Psoas muscle (tissue), 8 donors: Measurements from ENCODE around the gene PPARG. TPM values are rescaled to one million over a fixed set of nuclear protein-coding genes. Genes with fewer than 3 reads are reported as not detected.

Experiments
- ATAC-seq, 4 donors: fragments of 200-7000 bp; cut with Tn5 transposase; one replicate each; pipeline ENCODE4 v1.9.1; 2020; ENCODE audit warnings: moderate library complexity in 3 of 4, mild to moderate bottlenecking in 2 of 4
- DNase-seq, 2 donors: peaks; one replicate each; pipeline ENCODE4 v3.0.0-alpha.2; 2020
- H3K27ac ChIP-seq: fragments of 200-600 bp; one replicate; pipeline ENCODE4 v1.8.0; 2022
- H3K27me3 ChIP-seq, 3 donors: fragments of 200-600 bp in 1 of 3; one replicate each; pipeline versions ENCODE4 v1.6.1 to v1.8.0; 2013 to 2022; ENCODE audit warnings: low read length in 2 of 3, mild to moderate bottlenecking in 2 of 3, moderate library complexity in 1 of 3; ENCODE audit not compliant: insufficient read depth in 3 of 3
- H3K36me3 ChIP-seq, 2 donors: fragments of 200-600 bp in 1 of 2; one replicate each; pipeline versions ENCODE4 v1.6.1 to v1.8.0; 2013 to 2022; ENCODE audit warnings: low read depth in 1 of 2, mild to moderate bottlenecking in 1 of 2, moderate library complexity in 1 of 2; ENCODE audit not compliant: insufficient read depth in 1 of 2
- H3K4me1 ChIP-seq: fragments of 200-600 bp; one replicate; pipeline ENCODE4 v1.8.0; 2022
- H3K4me3 ChIP-seq: fragments of 200-600 bp; one replicate; pipeline ENCODE4 v1.8.0; 2022; ENCODE audit warnings: mild to moderate bottlenecking
- H3K9me3 ChIP-seq: fragments of 200-600 bp; one replicate; pipeline ENCODE4 v1.8.0; 2022
- CTCF ChIP-seq: fragments of 200-600 bp; IDR thresholded peaks from one replicate; pipeline ENCODE4 v1.8.0; 2022; ENCODE audit warnings: antibody characterized with exemption
- WGBS, 3 donors: extraction: QIAGEN DNeasy Blood & Tissue Kit; methylation state at CpG; one replicate each; pipeline versions ENCODE4 v1.1.6 to v1.1.7; 2013; 5-methylcytosine and 5-hydroxymethylcytosine counted together
- intact Hi-C, 2 donors: fragments of 100-400 bp; cut with DNase I; formaldehyde crosslinking; loops; one replicate each; pipeline versions ENCODE4 v1.11.0 to v1.14.2; 2022
- polyA plus RNA-seq, 3 donors: library from polyadenylated mRNA; stranded (reverse); fragments of 200-250 nt; gene quantifications; one replicate each; pipeline ENCODE4 v1.2.3, GENCODE V29; 2013
- total RNA-seq, 4 donors: library from RNA; stranded (reverse); fragmentation: NEBNext Ultra II Directional in 2 of 4; extraction: Animal tissue kit (Norgen Biotek cat#: 25700) in 2 of 4; gene quantifications; one replicate each; pipeline versions ENCODE4 v1.2.1 to v1.2.4, GENCODE V29; 2021 to 2023
- donor health status: healthy with polysubstance abuse.
- donor health status: DM: no; HTN: no; CAD: no; lungs with moderate emphysema.
- donor health status: Bipolar disorder and iron deficiency.
- donor health status: healthy.
- donor health status: DM: yes; HTN: yes; CAD: no.
- donor health status: DM: no; HTN: no; CAD: no.
- donor health status: DM: no; HTN: no; CAD: no.
- donor health status: DM: yes; HTN: yes; CAD: no.

PPARG gene
- total and polyA plus RNA-seq, 7 donors: 3.1 to 6.8 (median 4.3) TPM

GRCh38 chr3:12430086-12430485 lies 141.2 kb downstream of the PPARG start:
- no peaks in the 10 kb centered on the region for H3K36me3 ChIP-seq
- no peaks in the 10 kb centered on the region for H3K4me1 ChIP-seq
- H3K9me3 ChIP-seq: no peaks in the 10 kb centered on the region
- intact Hi-C loops: no loop called here
- DNase-seq: no peak
- WGBS, 3 donors: 16 to 23% (median 22%) methylated on average over 5 of the region's 5 CpGs
- no peak for ATAC-seq
- TF ChIP-seq CTCF: no peak
- no peak overlapping the region for H3K4me3 ChIP-seq
- peaks cover 0 to 6% (median 0%) of the 10 kb centered on the region in 3 donors for H3K27me3 ChIP-seq
- no peak overlapping the region for H3K27ac ChIP-seq

DNA sequence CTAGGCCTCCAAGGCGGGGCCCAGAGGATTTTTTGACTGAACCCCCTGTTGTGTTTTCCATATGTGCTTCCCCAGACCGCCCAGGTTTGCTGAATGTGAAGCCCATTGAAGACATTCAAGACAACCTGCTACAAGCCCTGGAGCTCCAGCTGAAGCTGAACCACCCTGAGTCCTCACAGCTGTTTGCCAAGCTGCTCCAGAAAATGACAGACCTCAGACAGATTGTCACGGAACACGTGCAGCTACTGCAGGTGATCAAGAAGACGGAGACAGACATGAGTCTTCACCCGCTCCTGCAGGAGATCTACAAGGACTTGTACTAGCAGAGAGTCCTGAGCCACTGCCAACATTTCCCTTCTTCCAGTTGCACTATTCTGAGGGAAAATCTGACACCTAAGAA lies 145.0 kb downstream of the PPARG start:
- intact Hi-C loops: no loop called here
- TF ChIP-seq CTCF: no peak

GRCh38 chr3:12436514-12437220 lies 147.8 kb downstream of the PPARG start:
- H3K36me3 ChIP-seq: no peaks in the 10 kb centered on the region
- no peak overlapping the region for H3K4me3 ChIP-seq
- DNase-seq (no peak), ATAC-seq (peak in 3 of 4 donors; percentile 30 to 64 (median 46))
- H3K27ac ChIP-seq: no peak overlapping the region
- H3K27me3 ChIP-seq: peaks cover 0 to 35% (median 2%) of the 10 kb centered on the region in 3 donors
- H3K9me3 ChIP-seq: no peaks in the 10 kb centered on the region
- no peak for TF ChIP-seq CTCF
- 23 to 32% (median 25%) methylated on average over 12 of the region's 12 CpGs for WGBS, 3 donors
- intact Hi-C loops: no loop called here
- no peaks in the 10 kb centered on the region for H3K4me1 ChIP-seq

More for the DNA sequence above, 145.0 kb downstream of the PPARG start:
- Histone ChIP-seq H3K36me3 (no peaks in the 10 kb centered on the region), H3K9me3 (no peaks in the 10 kb centered on the region), H3K4me1 (no peaks in the 10 kb centered on the region), H3K27me3 (peaks cover 0 to 33% (median 0%) of the 10 kb centered on the region in 3 donors), H3K4me3 (no peak overlapping the region), H3K27ac (no peak overlapping the region)
- DNase-seq: no peak
- WGBS, 3 donors: 89 to 96% (median 91%) methylated on average over 6 of the region's 6 CpGs
- ATAC-seq: no peak

- no peak overlapping the region for H3K27ac ChIP-seq
Measured at GRCh38 chr3:12437221-12437605, 148.3 kb downstream of the PPARG start.

More at GRCh38 chr3:12437221-12437605, 148.3 kb downstream of the PPARG start:
- ATAC-seq (no peak), DNase-seq (no peak)
- no peaks in the 10 kb centered on the region for H3K9me3 ChIP-seq
- intact Hi-C loops: no loop called here
- WGBS, 3 donors: 79 to 95% (median 87%) methylated on average over 6 of the region's 6 CpGs
- H3K4me1 ChIP-seq: no peaks in the 10 kb centered on the region
- no peaks in the 10 kb centered on the region for H3K36me3 ChIP-seq
- peaks cover 0 to 40% (median 2%) of the 10 kb centered on the region in 3 donors for H3K27me3 ChIP-seq
- no peak overlapping the region for H3K4me3 ChIP-seq
- TF ChIP-seq CTCF: no peak
